Sigmoid colon (tissue), 4 donors: ENCODE data around the gene OIT3.

Experiments used
- CTCF ChIP-seq, 4 experiments: fragments of 450-650 bp in 3 of 4; fragments of 200-600 bp in 1 of 4; IDR thresholded peaks; one replicate each; pipeline ENCODE4 v1.5.1; 2016 to 2019; ENCODE audit warnings: antibody characterized with exemption in 4 of 4, mild to moderate bottlenecking in 3 of 4, moderate library complexity in 2 of 4
- EP300 ChIP-seq, 4 donors: sonication (generic); formaldehyde crosslinking; IDR thresholded peaks; one replicate each; pipeline ENCODE4 v1.6.1; 2017; ENCODE audit warnings: antibody characterized with exemption in 4 of 4
- POLR2A ChIP-seq, 2 donors: fragments of 450-650 bp; IDR thresholded peaks; one replicate each; pipeline ENCODE4 v1.6.1; 2016; ENCODE audit warnings: antibody characterized with exemption in 2 of 2, mild to moderate bottlenecking in 2 of 2, moderate library complexity in 2 of 2
- POLR2AphosphoS5 ChIP-seq, 4 donors: sonication (generic); formaldehyde crosslinking; IDR thresholded peaks; one replicate each; pipeline ENCODE4 v1.6.1; 2017; ENCODE audit warnings: antibody characterized with exemption in 4 of 4

DNA sequence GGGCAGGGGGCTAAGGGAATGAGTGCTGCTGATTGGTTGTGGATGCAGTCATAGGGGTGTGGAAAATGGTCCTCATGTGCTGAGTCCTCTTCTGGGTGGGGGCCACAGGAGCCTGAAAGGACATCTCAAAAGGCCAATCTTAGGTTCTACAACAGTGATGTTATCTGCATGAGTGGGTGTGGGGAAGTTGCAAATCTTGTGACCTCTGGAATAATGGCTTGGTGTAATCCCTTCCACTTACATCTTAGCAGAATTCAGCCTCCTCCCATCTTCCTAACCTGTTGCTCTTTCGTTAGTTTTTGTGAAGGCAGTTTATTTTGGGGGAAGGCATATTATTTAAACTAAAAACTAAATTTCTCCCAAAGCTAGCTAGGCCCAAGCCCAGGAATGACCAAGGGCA, 42.0 kb upstream of the OIT3 start:
- TF ChIP-seq CTCF (IDR thresholded peaks at IDR 0.05) (no peak), EP300 (IDR thresholded peaks at IDR 0.05) (no peak), POLR2AphosphoS5 (IDR thresholded peaks at IDR 0.05) (no peak), POLR2A (IDR thresholded peaks at IDR 0.05) (no peak)
